Measurements from ENCODE around the gene SSX4B.
"Not testable (repeated sequence)": the region's sequence is repeated elsewhere in the genome, so short reads cannot be mapped to it uniquely, and the experiment has no call there.

The SSX4B gene, protein sequence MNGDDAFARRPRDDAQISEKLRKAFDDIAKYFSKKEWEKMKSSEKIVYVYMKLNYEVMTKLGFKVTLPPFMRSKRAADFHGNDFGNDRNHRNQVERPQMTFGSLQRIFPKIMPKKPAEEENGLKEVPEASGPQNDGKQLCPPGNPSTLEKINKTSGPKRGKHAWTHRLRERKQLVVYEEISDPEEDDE

GRCh38 chrX:48411860-48412259 lies at the start of gene SSX4B:
Gene SSX4B, minus strand, starts transcription at chrX:48411960. Its CDS starts 588 bp downstream, at chrX:48411372.
- in situ Hi-C loops (cut with MboI; ENCODE audit: low sequenced_read_pairs), result not testable (repeated sequence)

GRCh38 chrX:48460606-48461005 lies 48.8 kb upstream of the SSX4B start:
- in situ Hi-C loops (cut with MboI; ENCODE audit: low sequenced_read_pairs), result no loop called here

DNA sequence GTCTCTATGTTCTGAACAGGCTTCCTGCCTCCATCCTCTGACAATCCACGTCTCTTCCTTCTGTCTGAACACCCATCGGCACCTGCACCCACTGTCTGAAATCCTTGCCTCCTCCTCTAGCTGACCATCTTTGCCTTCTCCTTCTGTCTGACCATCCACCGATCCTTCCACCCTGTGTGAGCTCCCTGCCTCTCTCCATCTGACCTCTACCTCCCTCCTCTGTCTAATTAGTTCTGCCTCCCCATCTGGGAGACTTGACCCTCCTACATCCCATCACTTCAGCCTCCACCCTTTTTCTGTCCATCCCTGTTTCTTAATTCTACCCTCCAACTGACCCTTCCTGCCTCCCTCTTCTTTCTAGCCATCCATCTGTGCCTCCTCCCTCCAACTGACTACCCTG lies 48.3 kb upstream of the SSX4B start:
- in situ Hi-C loops (cut with MboI; ENCODE audit: low sequenced_read_pairs), result no loop called here

- in situ Hi-C loops (cut with MboI; ENCODE audit: low sequenced_read_pairs), result no loop called here
Observed at GRCh38 chrX:48459483-48459882, 47.7 kb upstream of the SSX4B start.

DNA sequence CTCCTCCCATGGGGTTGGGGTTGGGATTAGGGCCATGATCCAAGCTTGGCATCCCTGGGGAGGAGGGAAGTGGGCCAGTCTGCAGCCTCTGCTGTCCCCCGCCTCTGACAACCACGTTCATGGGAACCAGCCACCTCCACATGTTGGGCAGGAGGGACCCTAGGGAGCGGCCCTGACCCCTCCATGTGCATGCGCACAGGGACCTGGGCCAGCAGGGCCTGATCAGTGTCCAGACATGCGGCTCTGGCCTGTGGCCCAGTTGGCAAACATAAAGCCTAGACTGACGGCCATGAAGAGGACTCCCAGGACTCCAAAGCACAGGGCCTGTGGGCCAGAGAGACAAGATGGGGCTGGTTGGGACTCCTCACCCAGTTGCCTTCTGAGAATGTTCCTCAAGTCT lies 47.0 kb upstream of the SSX4B start:
- in situ Hi-C loops (cut with MboI; ENCODE audit: low sequenced_read_pairs), result no loop called here

DNA sequence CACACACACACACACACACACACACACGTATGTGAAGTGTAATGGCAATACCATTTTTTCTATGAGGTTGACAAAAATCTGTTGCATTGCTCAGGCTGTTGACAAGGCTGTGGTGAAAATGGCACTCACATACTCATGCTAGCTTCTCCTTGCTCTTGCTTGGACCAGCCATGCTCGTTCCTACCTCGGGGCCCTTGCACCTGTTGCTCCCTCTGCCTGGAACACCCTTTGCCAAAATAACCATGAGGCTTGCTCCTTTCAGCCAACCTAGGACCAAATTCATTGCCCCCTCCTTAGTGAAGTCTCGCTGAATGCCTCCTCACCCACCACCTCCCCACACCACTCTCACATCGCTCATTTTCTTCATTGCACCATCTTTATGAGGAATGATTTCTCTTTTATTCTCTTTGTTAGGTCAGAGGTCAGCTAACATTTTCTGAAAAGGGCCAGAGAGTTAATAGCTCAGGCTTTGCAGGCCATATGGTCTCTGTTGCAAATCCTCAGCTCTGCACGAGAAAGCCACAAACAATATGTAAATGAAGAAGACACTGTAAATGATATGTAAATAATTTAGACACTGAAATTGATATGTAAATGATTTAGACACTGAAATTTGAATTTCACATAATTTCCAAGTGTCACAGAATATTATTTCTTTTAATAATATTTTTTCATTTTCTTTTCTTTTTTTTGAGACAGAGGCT lies 45.0 kb upstream of the SSX4B start:
- in situ Hi-C loops (cut with MboI; ENCODE audit: low sequenced_read_pairs), result no loop called here

GRCh38 chrX:48451708-48452107 lies 39.9 kb upstream of the SSX4B start:
- in situ Hi-C loops (cut with MboI; ENCODE audit: low sequenced_read_pairs), result no loop called here

DNA sequence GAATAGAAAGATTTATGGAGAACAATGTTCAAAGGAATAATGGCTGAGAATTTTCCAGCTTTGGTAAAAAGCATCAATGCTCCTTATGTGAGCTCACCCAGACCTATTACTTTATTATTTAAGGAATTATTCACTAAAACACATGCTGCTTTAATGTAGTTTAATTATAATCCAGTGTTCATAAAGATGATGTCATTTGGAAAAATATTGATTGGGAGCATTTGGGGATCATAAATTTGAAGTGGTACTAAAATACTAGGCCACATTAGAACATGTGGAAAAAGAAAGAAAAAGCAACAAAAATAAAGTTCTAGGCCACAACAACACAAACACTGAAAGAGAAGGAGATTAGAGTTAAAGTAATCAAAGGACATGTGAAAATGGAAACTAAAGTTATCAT lies 38.3 kb upstream of the SSX4B start:
- in situ Hi-C loops (cut with MboI; ENCODE audit: low sequenced_read_pairs), result no loop called here

GRCh38 chrX:48447201-48447600 lies 35.4 kb upstream of the SSX4B start:
- in situ Hi-C loops (cut with MboI; ENCODE audit: low sequenced_read_pairs), result not testable (repeated sequence)

DNA sequence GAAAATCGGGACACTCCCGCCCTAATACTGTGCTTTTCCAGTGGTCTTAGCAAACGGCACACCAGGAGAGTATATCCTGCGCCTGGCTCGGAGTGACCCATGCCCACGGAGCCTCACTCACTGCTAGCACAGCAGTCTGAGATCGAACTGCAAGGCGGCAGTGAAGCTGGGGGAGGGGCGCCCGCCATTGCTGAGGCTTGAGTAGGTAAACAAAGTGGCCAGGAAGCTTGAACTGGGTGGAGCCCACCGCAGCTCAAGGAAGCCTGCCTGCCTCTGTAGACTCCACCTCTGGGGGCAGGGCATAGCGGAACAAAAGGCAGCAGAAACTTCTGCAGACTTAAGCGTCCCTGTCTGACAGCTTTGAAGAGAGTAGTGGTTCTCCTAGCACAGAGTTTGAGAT lies 22.0 kb upstream of the SSX4B start:
- in situ Hi-C loops (cut with MboI; ENCODE audit: low sequenced_read_pairs), result not testable (repeated sequence)

DNA sequence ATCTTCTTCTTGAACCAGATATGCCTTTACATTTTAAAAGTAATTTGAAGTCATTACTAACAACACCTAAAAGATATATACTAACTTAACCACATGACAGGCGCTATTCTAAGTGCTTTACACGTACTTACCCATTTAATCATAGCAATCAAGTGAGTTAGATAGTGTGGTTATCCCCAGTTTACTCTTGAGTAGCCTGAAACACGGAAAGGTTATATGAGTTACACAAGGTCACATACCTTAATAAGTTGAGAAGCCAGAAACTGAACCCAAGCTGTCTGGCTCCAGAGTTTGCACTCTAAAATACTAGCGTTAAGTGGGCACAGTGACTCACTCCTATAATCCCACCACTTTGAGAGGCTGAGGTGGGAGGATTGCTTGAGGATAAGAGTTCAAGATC lies 18.4 kb upstream of the SSX4B start:
- in situ Hi-C loops (cut with MboI; ENCODE audit: low sequenced_read_pairs), result not testable (repeated sequence)

DNA sequence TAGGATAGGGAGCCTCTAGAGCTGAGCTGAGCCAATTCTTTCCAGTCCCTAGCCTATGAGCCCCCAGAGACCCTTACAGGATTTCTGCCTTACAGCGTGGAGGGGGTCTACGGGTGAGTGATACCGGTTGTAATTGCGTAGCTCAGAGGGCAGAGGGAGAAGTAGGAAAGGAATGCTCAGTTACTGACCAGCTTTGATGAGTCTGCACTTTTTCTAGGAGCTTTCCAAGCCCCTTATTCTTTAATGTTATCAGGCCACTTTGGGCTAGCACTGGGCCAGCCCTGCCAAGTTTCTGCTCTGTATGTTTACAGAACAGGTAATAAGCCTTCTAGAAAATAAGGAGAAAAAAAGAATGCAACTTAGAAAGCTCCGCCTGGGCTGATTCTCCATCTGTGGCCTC lies 17.8 kb upstream of the SSX4B start:
- in situ Hi-C loops (cut with MboI; ENCODE audit: low sequenced_read_pairs), result not testable (repeated sequence)

GRCh38 chrX:48427027-48427716 lies 15.4 kb upstream of the SSX4B start:
- in situ Hi-C loops (cut with MboI; ENCODE audit: low sequenced_read_pairs), result not testable (repeated sequence)

GRCh38 chrX:48397825-48398224 lies 13.9 kb downstream of the SSX4B start:
- in situ Hi-C loops (cut with MboI; ENCODE audit: low sequenced_read_pairs), result not testable (repeated sequence)

DNA sequence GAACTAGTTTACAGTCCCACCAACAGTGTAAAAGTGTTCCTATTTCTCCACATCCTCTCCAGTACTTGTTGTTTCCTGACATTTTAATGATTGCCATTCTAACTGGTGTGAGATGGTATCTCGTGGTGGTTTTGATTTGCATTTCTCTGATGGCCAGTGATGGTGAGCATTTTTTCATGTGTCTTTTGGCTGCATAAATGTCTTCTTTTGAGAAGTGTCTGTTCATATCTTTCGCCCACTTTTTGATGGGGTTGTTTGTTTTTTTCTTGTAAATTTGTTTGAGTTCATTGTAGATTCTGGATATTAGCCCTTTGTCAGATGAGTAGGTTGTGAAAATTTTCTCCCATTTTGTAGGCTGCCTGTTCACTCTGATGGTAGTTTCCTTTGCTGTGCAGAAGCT lies 14.8 kb downstream of the SSX4B start:
- in situ Hi-C loops (cut with MboI; ENCODE audit: low sequenced_read_pairs), result not testable (repeated sequence)

DNA sequence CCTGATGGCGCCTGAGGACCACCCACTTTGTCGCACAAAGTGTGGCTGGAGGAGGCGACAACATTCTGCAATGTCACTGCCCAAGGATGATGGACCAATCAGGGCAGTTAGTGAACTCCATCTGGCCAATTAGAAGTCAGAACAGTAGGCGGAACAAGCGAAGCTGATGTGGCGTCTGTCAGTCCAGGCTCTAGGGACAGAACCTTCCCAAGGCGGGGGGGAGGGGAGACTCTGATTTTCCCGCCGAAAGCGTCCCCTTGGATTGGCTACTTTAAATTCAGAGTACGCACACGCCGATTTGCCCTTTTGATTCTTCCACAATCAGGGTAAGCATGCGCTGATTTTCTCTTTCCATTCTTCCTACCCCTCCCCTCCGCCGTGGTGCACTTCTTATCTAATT lies 28.5 kb downstream of the SSX4B start, which contains the start of gene SSX4:
Gene SSX4 (plus strand): TSS at position 301 of the 400 bp plus-strand sequence. CDS start 515 bp downstream, outside the sequence.
- in situ Hi-C loops (cut with MboI; ENCODE audit: low sequenced_read_pairs), result not testable (repeated sequence)

DNA sequence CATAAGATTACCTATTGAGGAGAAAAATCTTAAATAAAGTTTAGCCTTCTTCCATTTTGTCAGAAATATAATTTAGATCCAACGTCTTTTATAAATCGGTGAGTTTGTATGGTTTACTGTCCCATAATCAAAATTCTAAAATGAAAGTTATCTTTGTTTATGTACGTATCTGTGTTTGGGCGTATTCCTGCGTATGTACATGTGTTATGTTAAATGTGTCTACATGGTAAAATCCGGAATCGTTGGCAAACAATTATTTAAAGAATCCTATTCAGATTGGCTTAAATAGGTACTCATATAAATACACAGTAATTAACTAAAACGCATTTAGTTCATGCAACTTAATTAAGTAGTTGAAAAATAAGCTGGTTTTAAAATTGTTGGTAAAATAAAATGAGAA lies 41.4 kb downstream of the SSX4B start:
- in situ Hi-C loops (cut with MboI; ENCODE audit: low sequenced_read_pairs), result not testable (repeated sequence)

DNA sequence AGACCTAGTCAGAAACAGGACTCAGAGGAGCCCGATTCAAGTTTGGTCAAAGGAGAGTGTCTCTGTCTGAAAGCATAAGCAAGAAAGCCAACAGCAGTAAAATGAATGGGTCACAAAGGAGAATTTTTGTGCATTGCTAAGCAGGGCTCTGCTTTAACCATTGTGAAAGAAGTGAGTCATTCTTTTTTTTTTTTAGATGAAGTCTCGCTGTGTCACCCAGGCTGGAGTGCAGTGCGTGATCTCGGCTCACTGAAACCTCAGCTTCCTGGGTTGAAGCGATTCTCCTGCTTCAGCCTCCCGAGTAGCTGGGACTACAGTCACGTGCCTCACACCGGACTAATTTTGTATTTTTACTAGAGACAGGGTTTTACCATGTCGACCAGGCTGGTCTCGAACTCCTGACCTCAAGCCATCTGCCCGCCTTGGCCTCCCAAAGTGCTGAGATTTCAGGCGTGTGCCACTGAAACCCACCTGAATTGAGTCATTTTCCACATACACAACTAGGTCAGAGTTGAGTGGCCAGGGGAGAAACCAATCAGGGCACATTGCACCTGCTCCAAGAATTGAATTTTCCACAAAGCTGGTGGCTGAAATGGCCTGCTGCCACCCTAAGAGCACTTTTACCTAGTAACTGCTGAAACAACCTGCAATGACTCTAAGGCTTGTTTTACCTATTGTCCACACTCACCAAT lies 43.9 kb downstream of the SSX4B start:
- in situ Hi-C loops (cut with MboI; ENCODE audit: low sequenced_read_pairs), result not testable (repeated sequence)

- in situ Hi-C loops (cut with MboI; ENCODE audit: low sequenced_read_pairs), result not testable (repeated sequence)
Observed at GRCh38 chrX:48359281-48359680, 52.5 kb downstream of the SSX4B start.

DNA sequence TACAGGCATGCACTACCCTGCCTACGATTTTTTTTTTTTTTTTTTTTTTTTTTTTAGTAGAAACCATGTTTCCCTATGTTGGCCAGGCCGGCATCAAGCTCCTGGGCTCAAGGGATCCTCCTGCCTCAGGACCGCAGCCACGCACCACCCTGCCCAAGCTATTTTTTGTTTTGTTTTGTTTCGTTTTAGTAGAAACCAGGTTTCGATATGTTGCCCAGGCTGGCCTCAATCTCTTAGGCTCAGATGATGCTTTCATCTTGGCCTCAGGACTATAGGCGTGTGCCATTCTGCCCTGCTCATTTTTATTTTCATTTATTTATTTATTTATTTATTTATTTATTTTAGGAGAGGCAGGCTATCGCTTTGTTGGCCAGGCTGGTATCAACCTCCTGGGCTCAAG lies 54.1 kb downstream of the SSX4B start:
- in situ Hi-C loops (cut with MboI; ENCODE audit: low sequenced_read_pairs), result no loop called here

DNA sequence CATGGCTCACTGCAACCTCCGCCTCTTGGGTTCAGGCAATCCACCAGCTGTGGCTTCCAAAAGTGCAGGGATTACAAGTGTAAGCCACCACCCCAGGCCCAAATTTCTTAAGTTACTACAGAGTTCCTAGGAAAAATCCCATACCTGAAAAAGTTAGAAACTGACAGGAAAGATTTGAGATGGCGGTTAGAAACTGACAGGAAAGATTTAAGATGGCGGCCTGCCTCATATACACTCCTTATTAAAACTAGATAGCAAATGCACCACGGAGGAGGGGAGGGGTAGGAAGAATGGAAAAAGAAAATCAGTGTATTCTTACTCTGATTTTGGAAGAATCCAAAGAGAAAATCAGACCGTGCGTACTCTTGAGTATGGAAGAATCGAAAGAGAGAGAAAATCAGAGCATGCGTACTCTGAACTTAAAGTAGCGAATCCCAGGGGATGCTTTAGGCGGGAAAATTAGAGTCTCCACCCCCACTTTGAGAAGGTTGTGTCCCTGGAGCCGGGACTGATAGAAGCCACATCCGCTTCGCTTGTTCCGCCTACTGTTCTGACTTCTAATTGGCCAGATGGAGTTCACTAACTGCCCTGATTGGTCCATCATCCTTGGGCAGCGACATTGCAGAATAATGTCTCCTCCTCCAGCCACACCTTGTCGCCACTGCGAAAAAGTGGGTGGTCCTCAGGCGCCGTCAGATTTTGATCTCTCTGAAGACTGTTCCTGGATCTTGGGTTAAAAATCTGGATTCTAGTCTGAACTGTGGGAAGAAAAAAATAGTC lies 55.3 kb downstream of the SSX4B start, which contains the start of gene SSX3:
Gene SSX3 (minus strand): TSS at position 389 of the 780 bp plus-strand sequence. CDS start 1,454 bp downstream, outside the sequence.
- in situ Hi-C loops (cut with MboI; ENCODE audit: low sequenced_read_pairs), result not testable (repeated sequence)
